ENCODE results near the gene TNFRSF8. TPM values are rescaled to one million over a fixed set of nuclear protein-coding genes. Genes with fewer than 3 reads are reported as not detected.
A peak's percentile ranks its signal among the peaks of the same experiment; 100 is the strongest.

The TNFRSF8 gene
- total and polyA plus RNA-seq, 2 of the 4 experiments (the other 2 are of a cell fraction): under 0.01 to 0.31 TPM

GRCh38 chr1:12149791-12150175 lies 86.7 kb downstream of the TNFRSF8 start:
- WGBS, 2 experiments (ENCODE audit: extremely low coverage in 2 of 2, insufficient read length in 1 of 2): no CpG with 5 or more reads among the region's 6 CpGs
- Histone ChIP-seq H3K18ac (ENCODE audit: low read depth, low read length) (peak overlapping the region; percentile 21; the same call in 1 of the 2 replicates), H2BK5ac (ENCODE audit: low read depth, low read length, poor library complexity, severe bottlenecking) (no peak overlapping the region), H2BK15ac (ENCODE audit: low read depth, low read length) (no peak overlapping the region), H3K23ac (ENCODE audit: low read depth, low read length) (no peak overlapping the region), H4K20me1 (ENCODE audit: insufficient read depth, low read length) (no peaks in the 10 kb centered on the region), H4K91ac (ENCODE audit: insufficient read depth, low read depth, low read length) (no peak overlapping the region), H4K8ac (ENCODE audit: low read depth in 2 of 2, low read length in 2 of 2) (no peak overlapping the region), H3K56ac (ENCODE audit: extremely low read depth, insufficient read depth, low read length) (no peak overlapping the region), H3K9me3 (ENCODE audit: control insufficient read depth, insufficient read depth, low read length) (peaks cover 4% of the 10 kb centered on the region; the same call in 1 of the 2 replicates), H2AK9ac (replicated peaks; ENCODE audit: low read depth, low read length, poor library complexity) (no peak overlapping the region), H2AFZ (replicated peaks; ENCODE audit: low read length, poor library complexity) (no peak overlapping the region), H4K5ac (ENCODE audit: low read depth, low read length) (no peak overlapping the region), H3K79me1 (ENCODE audit: low read depth in 1 of 2, low read length in 2 of 2) (no peaks in the 10 kb centered on the region), H3K4ac (ENCODE audit: low read depth, low read length) (no peak overlapping the region), H2AK5ac (ENCODE audit: low read depth, low read length) (no peak overlapping the region), H3K4me3 (ENCODE audit: insufficient read depth, low read depth, low read length) (no peak overlapping the region), H3K27me3 (ENCODE audit: control insufficient read depth, insufficient read depth, low read length) (no peaks in the 10 kb centered on the region), H3K9ac (ENCODE audit: low read depth, low read length) (no peak overlapping the region), H3K36me3 (ENCODE audit: control insufficient read depth, insufficient read depth, low read length) (no peaks in the 10 kb centered on the region), H3K4me1 (ENCODE audit: control insufficient read depth, insufficient read depth, low read length) (peaks cover 29% of the 10 kb centered on the region), H3K27ac (ENCODE audit: insufficient read depth, low read length) (no peak overlapping the region), H3K9me1 (ENCODE audit: insufficient read depth, low read length) (peaks cover 19% of the 10 kb centered on the region), H3K14ac (replicated peaks; ENCODE audit: low read depth, low read length) (no peak overlapping the region), H2BK20ac (ENCODE audit: low read depth, low read length) (no peak overlapping the region; the same call in 1 of the 2 replicates), H2BK120ac (ENCODE audit: low read depth, low read length) (no peak overlapping the region), H3K4me2 (ENCODE audit: low read depth, low read length) (no peak overlapping the region)
- no TSS peak for BruUV-seq (replicated peaks)
- TF ChIP-seq RAD21 (IDR thresholded peaks at IDR 0.05; ENCODE audit: low read length): no peak
- TF ChIP-seq USF2 (IDR thresholded peaks at IDR 0.05; ENCODE audit: low read depth, low read length): no peak
- no peak for TF ChIP-seq ELK1 (IDR thresholded peaks at IDR 0.05; ENCODE audit: borderline replicate concordance, low read depth, low read length)
- no peak for TF ChIP-seq POLR2A (IDR thresholded peaks at IDR 0.05; ENCODE audit: low read depth, low read length)
- no peak for ATAC-seq (ENCODE audit: low read depth)
- intact Hi-C loops (cut with micrococcal nuclease): no loop called here
- in situ Hi-C loops (cut with MboI; ENCODE audit: low sequenced_read_pairs): no loop called here
- dilution Hi-C loops (cut with HindIII; ENCODE audit: low sequenced_read_pairs, unreplicated experiment): no loop called here
- ChIA-PET POLR2A (ENCODE audit: unreplicated experiment) (no interaction called here), CTCF (interaction anchor here (0.8 kb wide), 1 partner anchor 25 kb away, joined by 3 read pairs; no protein-coding TSS in a partner anchor)
- DNase-seq: no peak

All from IMR-90 (cell line).